Measurements from ENCODE around the gene PLK3.
"Not testable (repeated sequence)": the region's sequence is repeated elsewhere in the genome, so short reads cannot be mapped to it uniquely, and the experiment has no call there.

- TF ChIP-seq CTCF (conservative IDR thresholded peaks at IDR 0.05); ZFX (IDR thresholded peaks at IDR 0.05): not testable (repeated sequence)
Observed at GRCh38 chr1:44810762-44811105, 10.6 kb downstream of the PLK3 start.
